HG03571 (cell line): ENCODE results near the gene GALC.
A peak's percentile ranks its signal among the peaks of the same experiment; 100 is the strongest.

Source experiments
- ATAC-seq: cut with Tn5 transposase; IDR thresholded peaks from one replicate; pipeline ENCODE4 v1.9.1; 2021; ENCODE audit not compliant: unreplicated experiment

Gene GALC

DNA sequence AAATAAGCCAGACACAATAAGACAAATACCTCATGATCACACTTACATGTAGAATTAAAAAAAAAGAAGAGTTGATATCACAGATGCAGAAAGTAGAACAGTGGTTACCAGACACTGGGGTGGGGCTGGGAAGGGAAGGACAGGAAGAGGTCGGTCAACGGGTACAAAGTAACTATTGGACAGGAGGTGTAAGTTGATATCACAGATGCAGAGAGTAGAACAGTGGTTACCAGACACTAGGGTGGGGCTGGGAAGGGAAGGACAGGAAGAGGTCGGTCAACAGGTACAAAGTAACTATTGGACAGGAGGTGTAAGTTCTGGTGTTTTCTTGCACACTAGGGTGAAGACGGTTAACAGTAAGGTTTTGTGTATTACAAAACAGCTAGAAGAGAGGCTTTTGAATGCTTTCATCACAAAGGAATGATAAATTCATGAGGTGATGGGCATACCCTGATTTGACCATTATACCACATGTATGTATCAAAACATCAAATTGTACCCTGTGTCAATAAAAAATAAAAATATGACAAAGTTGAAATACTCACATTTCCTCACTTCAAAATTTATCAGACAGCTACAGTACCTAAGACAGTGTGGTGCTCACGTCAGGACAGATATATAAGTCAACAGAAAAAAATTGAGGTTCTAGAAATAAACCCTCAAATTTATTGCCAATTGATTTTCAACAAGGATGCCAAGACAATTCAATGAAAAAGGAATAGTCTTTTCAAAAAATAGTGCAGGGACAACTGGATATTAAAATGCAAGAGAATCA is 32.8 kb downstream of the GALC start:
- no peak for ATAC-seq

DNA sequence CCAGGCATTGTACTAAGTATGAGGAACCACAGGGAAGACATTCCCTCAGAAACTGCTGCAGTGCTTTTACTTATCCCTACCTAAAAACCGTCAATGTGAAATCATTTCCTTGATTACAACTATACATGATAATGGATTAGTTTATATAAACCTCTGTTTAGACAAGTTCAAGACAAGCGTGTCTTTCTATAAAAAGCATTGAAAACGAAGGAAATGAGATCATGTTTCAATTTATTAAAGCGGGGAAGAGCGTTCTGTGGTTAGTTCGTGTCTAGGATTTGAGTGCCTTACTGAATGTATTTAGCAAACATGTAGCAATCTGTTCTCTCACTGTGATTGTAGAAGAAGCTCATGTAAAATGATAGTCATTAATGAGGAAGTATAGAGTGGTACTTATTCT is 37.5 kb downstream of the GALC start:
- no peak for ATAC-seq

DNA sequence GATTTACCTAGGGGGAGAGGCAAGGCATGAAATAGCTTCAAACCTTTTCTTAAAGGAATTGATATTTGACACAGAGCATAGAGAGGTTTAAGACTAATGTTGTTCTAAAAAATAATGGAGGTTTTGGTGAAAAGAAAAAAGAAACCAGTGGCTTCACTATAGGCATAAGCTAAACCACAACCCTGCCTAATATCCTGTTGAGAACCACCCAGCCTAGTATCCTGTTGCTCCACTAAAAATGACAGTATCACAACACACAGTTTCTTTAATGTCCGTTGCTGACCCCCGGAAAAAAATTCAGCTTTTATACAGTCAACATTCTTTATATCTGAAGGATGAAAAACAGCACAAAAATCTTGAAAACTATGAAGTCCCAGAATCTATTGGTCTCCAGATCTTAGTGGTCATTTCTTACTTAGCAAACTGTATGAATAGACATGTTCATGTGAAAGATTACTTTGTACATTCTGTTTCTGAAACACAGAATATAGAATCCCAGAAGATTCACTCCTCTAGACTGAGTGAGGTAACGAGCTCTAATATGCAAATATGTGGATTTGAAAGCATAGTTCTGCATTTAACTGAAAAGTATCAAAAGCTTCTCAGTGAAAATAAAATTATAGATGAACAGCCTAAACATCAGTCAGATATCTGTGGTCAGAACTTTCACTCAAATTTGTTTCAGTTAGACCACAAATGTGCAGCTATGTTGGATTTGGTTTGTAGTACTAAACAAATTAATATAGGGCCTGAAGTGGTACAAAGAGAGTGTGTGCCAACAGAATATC is 40.5 kb downstream of the GALC start:
- ATAC-seq: peak; percentile 90

- no peak for ATAC-seq
Observed at GRCh38 chr14:87944987-87945604, 47.9 kb downstream of the GALC start.

DNA sequence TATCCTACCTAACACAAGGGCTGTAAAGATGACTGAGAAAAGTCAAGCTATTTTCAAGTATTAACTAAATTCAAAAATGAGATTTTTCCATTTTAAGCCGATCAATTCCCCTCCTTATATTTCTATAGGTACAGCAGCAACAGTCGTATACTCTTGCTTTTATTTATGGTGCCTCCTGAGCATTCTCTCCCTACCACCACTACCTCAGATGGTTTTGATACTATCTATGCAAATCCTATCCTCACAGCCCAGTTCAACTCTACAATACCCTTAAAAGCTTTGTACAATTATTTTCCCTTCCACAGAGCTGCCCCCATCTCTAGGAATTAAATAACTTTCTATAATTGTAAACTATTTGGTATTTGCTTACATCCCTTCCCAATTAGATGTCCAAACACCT is 52.1 kb downstream of the GALC start:
- ATAC-seq: no peak

- ATAC-seq: peak; percentile 89
Observed at GRCh38 chr14:87940382-87940781, 52.6 kb downstream of the GALC start.

DNA sequence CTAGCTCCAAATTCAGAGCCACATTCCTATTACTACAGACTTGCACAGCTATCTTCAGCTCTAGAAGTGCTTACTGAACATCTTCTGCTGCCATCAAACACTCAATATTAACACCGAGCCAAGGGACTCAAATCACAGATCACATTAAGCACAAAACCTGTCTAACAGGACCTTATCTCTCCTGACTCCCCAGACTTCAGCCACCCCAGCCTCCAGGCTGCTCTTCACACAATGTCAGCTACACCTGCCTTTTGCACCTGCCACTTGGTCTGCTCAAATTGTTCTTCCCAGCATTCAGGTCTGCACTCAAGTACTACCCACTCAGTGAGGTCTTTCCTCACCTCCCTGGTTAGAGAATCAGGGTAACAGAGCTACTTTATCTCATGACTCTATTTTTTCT is 57.1 kb downstream of the GALC start:
- ATAC-seq: no peak

- ATAC-seq: no peak
Observed at GRCh38 chr14:87935081-87935828, 57.7 kb downstream of the GALC start.

DNA sequence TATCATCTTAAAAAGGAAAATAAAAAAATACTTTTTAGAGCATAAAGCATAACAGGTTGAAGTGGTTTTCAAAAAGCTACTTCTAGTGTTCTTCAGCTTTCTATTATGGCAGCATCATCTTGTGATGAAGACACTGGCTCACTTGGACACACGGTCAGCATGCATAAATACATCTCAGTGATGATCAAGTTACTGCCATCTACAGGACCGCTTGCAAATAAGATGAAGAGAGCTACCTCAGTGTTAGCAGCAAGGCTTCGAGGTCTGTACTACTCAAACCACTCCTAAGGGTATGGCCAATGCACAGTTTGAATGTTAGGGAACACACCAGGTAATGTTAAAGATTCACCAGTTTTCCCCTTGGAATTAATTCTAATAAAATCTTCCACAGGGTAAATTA is 58.8 kb downstream of the GALC start:
- ATAC-seq: no peak

DNA sequence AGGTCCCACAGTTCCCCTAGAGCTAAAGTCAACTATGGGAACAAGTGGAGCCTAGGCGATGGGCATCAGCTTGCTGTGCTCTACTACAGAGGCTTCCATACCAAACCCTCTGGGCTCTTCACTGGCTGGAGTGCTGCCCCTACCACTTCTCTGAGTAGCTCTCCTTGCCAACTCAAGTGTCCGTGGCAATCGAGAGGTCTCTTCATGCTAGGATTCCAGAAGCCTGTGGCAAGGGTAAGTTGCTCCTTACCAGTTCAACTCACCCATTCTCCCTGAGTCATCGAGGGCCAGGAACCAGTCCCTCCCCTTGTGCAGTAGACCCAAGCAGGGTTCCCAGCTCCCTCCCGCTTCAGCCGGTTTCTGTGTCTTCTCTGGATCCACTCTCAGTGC is 76.1 kb downstream of the GALC start:
- ATAC-seq: no peak

- ATAC-seq: no peak
Observed at GRCh38 chr14:87916103-87916885, 76.7 kb downstream of the GALC start.

DNA sequence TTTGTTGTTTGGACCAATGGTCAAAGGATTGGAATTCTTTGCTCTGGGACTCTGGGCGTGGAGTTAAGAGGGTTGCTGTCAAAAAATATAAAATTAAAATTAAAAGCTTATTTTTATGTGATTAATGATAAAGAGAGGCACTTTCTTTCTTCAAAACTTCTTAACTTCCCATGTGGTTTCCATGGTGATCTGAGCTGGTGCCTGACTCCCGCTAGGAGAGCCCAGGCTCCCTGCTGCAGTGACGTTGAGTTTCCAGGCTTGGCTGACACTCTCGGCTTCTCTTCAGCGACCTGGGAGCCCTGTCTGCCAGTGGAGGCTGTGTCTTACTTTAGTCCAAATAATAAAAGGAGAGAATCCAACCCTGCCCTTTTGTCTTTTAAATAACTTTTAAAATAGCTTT is 84.4 kb downstream of the GALC start:
- ATAC-seq: no peak

GRCh38 chr14:87901652-87902051 is 91.3 kb downstream of the GALC start:
- no peak for ATAC-seq

DNA sequence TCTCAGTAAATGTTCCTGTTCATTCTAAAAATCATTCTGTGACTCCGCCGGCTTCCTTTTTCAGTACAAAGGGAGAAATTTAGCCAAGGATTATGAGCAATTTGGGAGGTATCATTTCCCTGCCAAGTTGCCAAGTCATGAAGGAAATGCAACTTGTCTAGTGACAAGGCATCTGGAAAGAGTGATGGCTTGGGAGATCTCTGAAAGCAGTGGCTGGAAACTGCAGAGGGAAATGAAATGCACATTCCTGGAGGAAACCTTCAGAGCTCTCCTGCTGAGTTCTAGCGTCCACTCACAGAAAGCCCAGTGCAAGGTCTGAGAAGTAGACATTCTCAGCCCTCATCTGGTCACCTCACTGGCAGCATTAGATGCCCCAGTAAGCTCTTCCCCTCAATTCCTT is 91.7 kb downstream of the GALC start:
- no peak for ATAC-seq

GRCh38 chr14:87899228-87899627 is 93.8 kb downstream of the GALC start:
- no peak for ATAC-seq

DNA sequence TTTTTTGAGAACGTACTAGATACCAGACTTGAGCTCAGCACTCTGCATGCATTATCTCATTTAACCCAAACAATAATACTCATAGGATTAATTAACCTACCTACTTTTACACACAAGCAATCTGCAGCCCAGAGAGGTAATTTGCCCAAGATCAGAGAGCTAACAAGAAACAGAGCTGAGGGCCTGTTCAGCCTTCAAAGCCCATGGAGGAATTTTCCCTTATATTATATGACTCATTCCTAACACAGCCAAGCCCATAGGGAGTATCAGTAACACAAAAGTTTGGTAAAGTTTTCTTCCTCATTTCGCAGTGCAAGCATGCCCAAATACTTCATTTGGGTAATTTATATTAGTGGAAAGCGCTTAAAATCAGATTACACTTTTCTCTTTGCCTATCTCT is 94.7 kb downstream of the GALC start:
- ATAC-seq: no peak

- no peak for ATAC-seq
Observed at GRCh38 chr14:87896393-87897380, 96.3 kb downstream of the GALC start.

DNA sequence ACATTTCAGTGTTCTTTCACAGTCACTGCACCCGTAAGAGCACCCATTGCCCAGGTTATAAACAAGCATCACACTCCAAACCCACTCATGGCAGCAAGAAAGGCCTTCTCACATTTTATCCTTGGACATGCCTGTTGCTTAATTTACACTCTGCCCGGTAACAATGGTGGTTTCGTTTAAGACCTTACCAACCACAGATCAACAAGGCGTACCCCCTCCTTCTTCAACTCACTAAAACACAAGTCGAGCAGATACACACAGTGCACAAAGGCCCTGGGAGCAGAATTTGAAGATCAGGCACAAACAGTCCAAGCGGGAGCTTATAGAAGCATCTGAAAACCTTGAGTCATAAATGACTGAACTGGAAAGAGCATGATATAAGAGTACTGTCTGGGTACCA is 98.1 kb downstream of the GALC start:
- ATAC-seq: no peak

DNA sequence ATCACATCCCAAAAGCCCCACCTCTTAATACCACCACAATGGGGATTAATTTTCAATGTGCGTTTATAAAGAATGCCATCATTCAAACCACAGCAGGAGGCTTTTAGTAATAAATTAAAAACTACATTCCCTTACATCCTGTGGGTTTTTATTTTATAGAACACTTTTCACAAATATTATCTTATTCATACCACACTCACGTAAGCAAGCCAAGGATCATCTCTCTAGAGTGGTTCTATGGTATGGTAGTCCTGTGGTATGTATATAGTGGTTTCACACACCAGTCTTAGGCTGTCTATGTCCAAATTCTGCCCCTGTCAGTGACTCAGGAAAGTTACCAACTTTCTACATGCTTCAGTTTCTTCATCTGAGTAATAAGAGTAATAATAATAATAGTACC is 100.2 kb downstream of the GALC start:
- ATAC-seq: no peak
